H1 (cell line): ENCODE measurements around the gene FGFRL1. TPM values are rescaled to one million over a fixed set of nuclear protein-coding genes. Genes with fewer than 3 reads are reported as not detected.
A peak's percentile ranks its signal among the peaks of the same experiment; 100 is the strongest.

Experiments
- CTCF ChIA-PET: fragments of 300-600 bp; sonication (Branson Sonifier 250); formaldehyde crosslinking; loops from one replicate; lab custom pipeline; 2021; ENCODE audit not compliant: partially characterized antibody; lab: Charles Lee
- POLR2A ChIA-PET: fragments of 300-600 bp; sonication (Branson Sonifier 250); formaldehyde crosslinking; loops from one replicate; lab custom pipeline; 2021; ENCODE audit warnings: inconsistent platforms; ENCODE audit not compliant: partially characterized antibody; lab: Charles Lee
- DNase-seq, 2 experiments: peaks; one replicate each; pipeline versions ENCODE4 v3.0.0 to v3.0.0-alpha.2; 2010 to 2022; ENCODE audit warnings: low spot score in 2 of 2, low read depth in 1 of 2, mixed read lengths in 1 of 2
- FAIRE-seq: peaks from 2 replicates; lab custom pipeline; 2011; peaks lifted over from hg19 to GRCh38; lab: Jason Lieb, UNC
- H2AFZ ChIP-seq: 2 replicates; pipeline ENCODE4 v1.8.1; 2012; ENCODE audit warnings: low read length, inconsistent platforms
- H2AK5ac ChIP-seq: 2 replicates; pipeline ENCODE4 v1.6.1; 2013; ENCODE audit warnings: low read depth, low read length
- H2BK120ac ChIP-seq: replicated peaks from 2 replicates; pipeline ENCODE3; 2013; ENCODE audit warnings: low read depth, low read length, inconsistent platforms
- H2BK12ac ChIP-seq: 2 replicates; pipeline ENCODE4 v1.6.1; 2013; ENCODE audit warnings: low read depth, low read length
- H2BK15ac ChIP-seq: 2 replicates; pipeline ENCODE4 v1.6.1; 2013; ENCODE audit warnings: low read length
- H2BK20ac ChIP-seq: 2 replicates; pipeline ENCODE4 v1.6.1; 2013; ENCODE audit warnings: low read length
- H2BK5ac ChIP-seq: 2 replicates; pipeline ENCODE4 v1.6.1; 2013; ENCODE audit warnings: low read depth, low read length
- H3K14ac ChIP-seq: 2 replicates; pipeline ENCODE4 v1.6.1; 2013; ENCODE audit warnings: inconsistent platforms; ENCODE audit not compliant: insufficient read length
- H3K18ac ChIP-seq: 2 replicates; pipeline ENCODE4 v1.6.1; 2013; ENCODE audit warnings: low read length; ENCODE audit errors: extremely low read depth
- H3K23ac ChIP-seq: 2 replicates; pipeline ENCODE4 v1.6.1; 2013; ENCODE audit warnings: inconsistent platforms; ENCODE audit not compliant: insufficient read length
- H3K23me2 ChIP-seq: 2 replicates; pipeline ENCODE4 v1.6.1; 2013; ENCODE audit warnings: low read depth, low read length
- H3K27ac ChIP-seq: 2 replicates; pipeline ENCODE4 v1.6.1; 2011; ENCODE audit warnings: low read depth, low read length, inconsistent platforms
- H3K27me3 ChIP-seq, 4 experiments: replicated peaks in 1 of 4; 1 replicate in 1 of 4; 2 replicates in 3 of 4; pipeline versions ENCODE4 v1.6.1 to v1.8.1; 2011 to 2013; ENCODE audit warnings: low read length in 3 of 4, mild to moderate bottlenecking in 3 of 4, inconsistent platforms in 2 of 4, mixed read lengths in 2 of 4, moderate library complexity in 1 of 4; ENCODE audit not compliant: control insufficient read depth in 3 of 4, insufficient read depth in 3 of 4; ENCODE audit errors: extremely low read depth in 1 of 4
- H3K36me3 ChIP-seq, 4 experiments: 2 replicates each; pipeline versions ENCODE4 v1.6.1 to v1.8.1; 2011 to 2013; ENCODE audit warnings: mild to moderate bottlenecking in 4 of 4, low read length in 3 of 4, moderate library complexity in 2 of 4, control low read depth in 1 of 4, inconsistent platforms in 1 of 4; ENCODE audit not compliant: insufficient read depth in 4 of 4, control insufficient read depth in 2 of 4
- H3K4ac ChIP-seq: replicated peaks from 2 replicates; pipeline ENCODE3; 2013; ENCODE audit warnings: low read length, low read depth, mixed read lengths, inconsistent platforms; ENCODE audit not compliant: insufficient read length
- H3K4me1 ChIP-seq, 4 experiments: replicated peaks in 1 of 4; 1 replicate in 1 of 4; 2 replicates in 3 of 4; pipeline versions ENCODE4 v1.6.1 to v1.8.1; 2011 to 2013; ENCODE audit warnings: low read length in 3 of 4, inconsistent platforms in 2 of 4, mixed read lengths in 1 of 4; ENCODE audit not compliant: insufficient read depth in 4 of 4, control insufficient read depth in 3 of 4
- H3K4me2 ChIP-seq, 2 experiments: 2 replicates each; pipeline versions ENCODE4 v1.6.1 to v1.8.1; 2011 to 2013; ENCODE audit warnings: low read depth in 2 of 2, low read length in 2 of 2, control low read depth in 1 of 2, inconsistent platforms in 1 of 2, mild to moderate bottlenecking in 1 of 2; ENCODE audit not compliant: insufficient read depth in 1 of 2
- H3K4me3 ChIP-seq, 4 experiments: fragments of 200-600, 300-600 bp in 1 of 4; sonication (generic), shearing (Covaris generic), sonication (Bioruptor Twin) in 1 of 4; 2 replicates each; pipeline versions ENCODE4 v1.5.1 to v1.8.1; 2011 to 2016; ENCODE audit warnings: low read length in 4 of 4, low read depth in 3 of 4, control low read depth in 2 of 4, inconsistent platforms in 2 of 4, mild to moderate bottlenecking in 2 of 4, mixed read lengths in 1 of 4, moderate library complexity in 1 of 4; ENCODE audit not compliant: insufficient read depth in 2 of 4; ENCODE audit errors: extremely low read depth in 1 of 4
- H3K56ac ChIP-seq: replicated peaks from 2 replicates; pipeline ENCODE3; 2013; ENCODE audit warnings: low read depth, mild to moderate bottlenecking, mixed read lengths, low read length, inconsistent platforms; ENCODE audit not compliant: insufficient read length
- H3K79me1 ChIP-seq: 2 replicates; pipeline ENCODE4 v1.6.1; 2013; ENCODE audit warnings: low read depth, low read length, control low read depth
- H3K79me2 ChIP-seq, 2 experiments: 2 replicates each; pipeline versions ENCODE4 v1.6.1 to v1.8.1; 2012 to 2013; ENCODE audit warnings: low read length in 2 of 2, mild to moderate bottlenecking in 2 of 2, inconsistent platforms in 1 of 2; ENCODE audit not compliant: insufficient read depth in 2 of 2, control insufficient read depth in 1 of 2
- H3K9ac ChIP-seq, 4 experiments: replicated peaks in 1 of 4; 1 replicate in 1 of 4; 2 replicates in 3 of 4; pipeline versions ENCODE4 v1.6.1 to v1.8.1; 2011 to 2013; ENCODE audit warnings: low read depth in 3 of 4, low read length in 3 of 4, control low read depth in 2 of 4, mild to moderate bottlenecking in 2 of 4, moderate library complexity in 2 of 4, inconsistent platforms in 1 of 4; ENCODE audit errors: extremely low read depth in 1 of 4
- H3K9me3 ChIP-seq, 2 experiments: 2 replicates each; pipeline versions ENCODE4 v1.6.1 to v1.8.1; 2012 to 2013; ENCODE audit warnings: mild to moderate bottlenecking in 2 of 2, moderate library complexity in 2 of 2, control low read depth in 1 of 2, inconsistent platforms in 1 of 2, low read depth in 1 of 2, low read length in 1 of 2, mixed read lengths in 1 of 2; ENCODE audit not compliant: insufficient read depth in 2 of 2
- H4K20me1 ChIP-seq, 2 experiments: replicated peaks in 1 of 2; 2 replicates each; pipeline versions ENCODE3 to v1.8.1; 2011 to 2013; ENCODE audit warnings: inconsistent platforms in 2 of 2, low read length in 2 of 2, mild to moderate bottlenecking in 1 of 2; ENCODE audit not compliant: insufficient read depth in 2 of 2, control insufficient read depth in 1 of 2
- H4K5ac ChIP-seq: 2 replicates; pipeline ENCODE4 v1.6.1; 2013; ENCODE audit warnings: low read length, low read depth, mixed read lengths, inconsistent platforms; ENCODE audit not compliant: insufficient read length
- H4K8ac ChIP-seq: 2 replicates; pipeline ENCODE4 v1.8.0; 2013; ENCODE audit warnings: mild to moderate bottlenecking, moderate library complexity, low read length, inconsistent platforms; ENCODE audit not compliant: insufficient read depth; ENCODE audit errors: extremely low read depth
- H4K91ac ChIP-seq: replicated peaks from 2 replicates; pipeline ENCODE3; 2013; ENCODE audit warnings: low read length, mixed read lengths, inconsistent platforms; ENCODE audit not compliant: insufficient read length
- ATF3 ChIP-seq: IDR thresholded peaks from 2 replicates; pipeline ENCODE4 v1.6.1; 2011; ENCODE audit warnings: low read depth, mild to moderate bottlenecking, low read length; ENCODE audit not compliant: insufficient read depth
- CEBPB ChIP-seq: IDR thresholded peaks from 2 replicates; pipeline ENCODE4 v1.6.1; 2012; ENCODE audit warnings: low read depth, low read length
- CREB1 ChIP-seq: IDR thresholded peaks from 2 replicates; pipeline ENCODE4 v1.6.1; 2012; ENCODE audit warnings: inconsistent platforms
- CTBP2 ChIP-seq: IDR thresholded peaks from 2 replicates; pipeline ENCODE4 v1.7.0; 2011; ENCODE audit warnings: borderline replicate concordance, mild to moderate bottlenecking, moderate library complexity, mixed read lengths, low read length; ENCODE audit not compliant: insufficient read depth, insufficient read length
- HDAC6 ChIP-seq: IDR thresholded peaks from one replicate; pipeline ENCODE4 v1.7.1; 2012; ENCODE audit warnings: low read depth, mild to moderate bottlenecking, inconsistent platforms, low read length, moderate library complexity
- JUND ChIP-seq: IDR thresholded peaks from 2 replicates; pipeline ENCODE4 v1.6.1; 2011; ENCODE audit warnings: mild to moderate bottlenecking, improper control_type of control experiment, low read length
- POLR2A ChIP-seq, 2 experiments: IDR thresholded peaks; 1 replicate in 1 of 2; 2 replicates in 1 of 2; pipeline ENCODE4 v1.6.1; 2011; ENCODE audit warnings: low read depth in 2 of 2, low read length in 2 of 2, mild to moderate bottlenecking in 2 of 2; ENCODE audit errors: control extremely low read depth in 1 of 2
- POLR2AphosphoS5 ChIP-seq: IDR thresholded peaks from 2 replicates; pipeline ENCODE4 v1.6.1; 2011; ENCODE audit warnings: low read depth, low read length
- POU5F1 ChIP-seq: IDR thresholded peaks from 2 replicates; pipeline ENCODE4 v1.6.1; 2011; ENCODE audit warnings: low read depth, mild to moderate bottlenecking, low read length, moderate library complexity
- RFX5 ChIP-seq: IDR thresholded peaks from 2 replicates; pipeline ENCODE4 v1.6.1; 2011; ENCODE audit warnings: low read depth, low read length, improper control_type of control experiment, borderline replicate concordance
- RNF2 ChIP-seq: fragments of 200-900, 300-1000 bp; sonication (generic); IDR thresholded peaks from 2 replicates; pipeline ENCODE4 v1.7.1; 2016; ENCODE audit warnings: borderline replicate concordance, low read depth, mild to moderate bottlenecking, antibody characterized with exemption, low read length; ENCODE audit not compliant: poor library complexity, severe bottlenecking; ENCODE audit errors: missing control alignments
- RXRA ChIP-seq: IDR thresholded peaks from 2 replicates; pipeline ENCODE4 v1.6.1; 2011; ENCODE audit warnings: low read depth, mild to moderate bottlenecking, low read length, moderate library complexity; ENCODE audit not compliant: insufficient read depth
- SP4 ChIP-seq: IDR thresholded peaks from 2 replicates; pipeline ENCODE4 v1.6.1; 2012; ENCODE audit warnings: low read length, inconsistent platforms
- TAF7 ChIP-seq: optimal IDR thresholded peaks from 2 replicates; pipeline ENCODE3; 2011; ENCODE audit warnings: low read depth, mild to moderate bottlenecking, inconsistent platforms, low read length, moderate library complexity, borderline replicate concordance
- WGBS, 2 experiments: shearing (Covaris generic) in 1 of 2; methylation state at CpG; one replicate each; pipeline versions ENCODE4 v1.1.6 to v1.1.7; 2013 to 2015; ENCODE audit warnings: low lambda C conversion rate in 2 of 2, mixed read lengths in 2 of 2, inconsistent platforms in 1 of 2, low coverage in 1 of 2, missing lambda C conversion rate in 1 of 2; ENCODE audit not compliant: insufficient replicate concordance in 2 of 2, insufficient coverage in 1 of 2, insufficient read length in 1 of 2; ENCODE audit errors: extremely low coverage in 1 of 2, missing lambda C conversion rate in 1 of 2; 5-methylcytosine and 5-hydroxymethylcytosine counted together
- polyA plus RNA-seq, 7 experiments: library from polyadenylated mRNA; depleted of rRNA in 3 of 7; stranded (reverse) in 5 of 7; unstranded in 2 of 7; fragments of >200 nt in 5 of 7; fragments of 200-250 nt in 2 of 7; gene quantifications; 1 replicate in 5 of 7; 2 replicates in 1 of 7; 4 replicates in 1 of 7; pipeline versions ENCODE4 v1.2.1 to v1.2.3, GENCODE V29; 2011 to 2013; ENCODE audit warnings: missing spikeins in 2 of 7, mixed read lengths in 2 of 7
- total RNA-seq: library from RNA; stranded (reverse); fragmentation: NEBNext Ultra II Directional; extraction: Animal tissue kit (Norgen Biotek cat#: 25700); gene quantifications from 2 replicates; pipeline ENCODE4 v1.2.1, GENCODE V29; 2021

FGFRL1 gene
- total and polyA plus RNA-seq, 2 of the 8 experiments (the other 6 are each of a cell fraction or from before 2014, with no cell fraction given), result 18.9 to 34.6 TPM

GRCh38 chr4:1030031-1030430 is 18.6 kb downstream of the FGFRL1 start:
- H2AK5ac ChIP-seq, result no peak overlapping the region
- WGBS, 2 experiments, result 75% methylated on average over 9 of the region's 12 CpGs; no CpG with 5 or more reads in 1 of the 2 experiments
- no peak for FAIRE-seq
- TF ChIP-seq ATF3 (no peak), JUND (no peak), POLR2A (IDR thresholded peaks at IDR 0.05; ENCODE audit: control extremely low read depth in 1 of 2, low read depth in 2 of 2, low read length in 2 of 2) (no peak), CTBP2 (no peak), POLR2AphosphoS5 (no peak), RFX5 (no peak), CEBPB (no peak), TAF7 (no peak), RXRA (no peak), HDAC6 (no peak), SP4 (no peak), CREB1 (no peak), RNF2 (no peak), POU5F1 (no peak)

More at GRCh38 chr4:1030031-1030430, 18.6 kb downstream of the FGFRL1 start:
- no peak overlapping the region for H2BK15ac ChIP-seq
- H2AFZ ChIP-seq, result no peak overlapping the region
- H3K9me3 ChIP-seq, result no peaks in the 10 kb centered on the region
- H4K91ac ChIP-seq, result peak overlapping the region; percentile 65
- H3K56ac ChIP-seq, result no peak overlapping the region
- no peak overlapping the region for H2BK120ac ChIP-seq
- no peak overlapping the region for H2BK20ac ChIP-seq
- no peak overlapping the region for H3K14ac ChIP-seq
- no peak overlapping the region for H4K5ac ChIP-seq
- H2BK12ac ChIP-seq, result no peak overlapping the region
- no peak overlapping the region; the same call in none of the 2 replicates for H4K8ac ChIP-seq
- peak overlapping the region; percentile 48; the same call in 1 of the 2 replicates for H3K18ac ChIP-seq
- no peaks in the 10 kb centered on the region for H3K79me2 ChIP-seq
- no peak overlapping the region for H3K23ac ChIP-seq
- no peak overlapping the region for H3K4me2 ChIP-seq
- no peaks in the 10 kb centered on the region for H3K79me1 ChIP-seq
- peaks cover 0 to 9% (median 8%) of the 10 kb centered on the region in 4 experiments; a peak in 5 of 8 replicates for H3K36me3 ChIP-seq
- H3K4me1 ChIP-seq, result peaks cover 0 to 12% (median 4%) of the 10 kb centered on the region in 4 experiments; a peak in 4 of 7 replicates
- no peak overlapping the region for H3K4ac ChIP-seq
- DNase-seq, result peak in 1 of 2 experiments; percentile 82
- no peak overlapping the region for H3K9ac ChIP-seq
- H3K27me3 ChIP-seq, result 0 out of 7 replicates have a peak, but pooled peaks cover 0 to 5% (median 0%) of the 10 kb centered on the region in 4 experiments
- H3K4me3 ChIP-seq, result no peak overlapping the region
- H3K23me2 ChIP-seq, result no peaks in the 10 kb centered on the region; the same call in 1 of the 2 replicates
- H2BK5ac ChIP-seq, result no peak overlapping the region
- ChIA-PET CTCF (interaction anchor here (1.1 to 1.2 kb wide), 2 partner anchors 21 to 64 kb away, joined by 3 read pairs; no protein-coding TSS in a partner anchor), POLR2A (no interaction called here)
- no peak overlapping the region for H3K27ac ChIP-seq
- peaks cover 0 to 11% of the 10 kb centered on the region in 2 experiments for H4K20me1 ChIP-seq
